Measurements from ENCODE around the gene ALOX15B. TPM values are rescaled to one million over a fixed set of nuclear protein-coding genes. Genes with fewer than 3 reads are reported as not detected.
A peak's percentile ranks its signal among the peaks of the same experiment; 100 is the strongest.

The ALOX15B gene
- total RNA-seq, 1 experiment from 2014 or later: 0.30 TPM

- BruUV-seq (replicated peaks): no TSS peak
- Histone ChIP-seq H3K9me2 (ENCODE audit: insufficient read depth) (no peaks in the 10 kb centered on the region), H2AFZ (ENCODE audit: low read depth, low read length, poor library complexity, severe bottlenecking) (no peak overlapping the region), H4K20me1 (ENCODE audit: insufficient read depth) (no peaks in the 10 kb centered on the region), H3K27me3 (ENCODE audit: insufficient read depth, low read length) (no peaks in the 10 kb centered on the region), H3K79me2 (ENCODE audit: insufficient read depth, low read length) (no peaks in the 10 kb centered on the region), H3K4me2 (ENCODE audit: low read length) (peak overlapping the region; percentile 56), H3K4me3 (replicated peaks in 1 of 2; ENCODE audit: low read depth in 1 of 2, low read length in 2 of 2) (no peak overlapping the region), H3K9ac (ENCODE audit: low read length) (peak overlapping the region; percentile 23; the same call in 1 of the 2 replicates), H3K27ac (ENCODE audit: low read depth, low read length) (no peak overlapping the region), H3K36me3 (ENCODE audit: control insufficient read depth in 1 of 2, insufficient read depth in 2 of 2, low read length in 2 of 2) (no peaks in the 10 kb centered on the region), H3K4me1 (ENCODE audit: control insufficient read depth in 1 of 2, insufficient read depth in 2 of 2, low read length in 2 of 2) (peaks cover 8 to 45% of the 10 kb centered on the region in 2 experiments; a peak in 3 of 4 replicates), H3K9me3 (ENCODE audit: control insufficient read depth in 1 of 2, insufficient read depth in 1 of 2, low read depth in 1 of 2, low read length in 2 of 2) (no peaks in the 10 kb centered on the region)
- TF ChIP-seq TCF7L2 (IDR thresholded peaks at IDR 0.05; ENCODE audit: borderline replicate concordance, extremely low read depth, insufficient read depth, insufficient read length): no peak
- TF ChIP-seq CEBPB (IDR thresholded peaks at IDR 0.05; ENCODE audit: low read depth): no peak
- TF ChIP-seq, protein P1, sequence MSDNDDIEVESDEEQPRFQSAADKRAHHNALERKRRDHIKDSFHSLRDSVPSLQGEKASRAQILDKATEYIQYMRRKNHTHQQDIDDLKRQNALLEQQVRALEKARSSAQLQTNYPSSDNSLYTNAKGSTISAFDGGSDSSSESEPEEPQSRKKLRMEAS (IDR thresholded peaks at IDR 0.05): no peak
- no peak for TF ChIP-seq ELF1 (IDR thresholded peaks at IDR 0.05; ENCODE audit: borderline replicate concordance, low read depth)
- TF ChIP-seq REST (IDR thresholded peaks at IDR 0.05; ENCODE audit: low read depth): no peak
- TF ChIP-seq EZH2 (IDR thresholded peaks at IDR 0.05): no peak
- no peak for TF ChIP-seq SRF (IDR thresholded peaks at IDR 0.05; ENCODE audit: low read depth)
- no peak for TF ChIP-seq FOSL1 (IDR thresholded peaks at IDR 0.05; ENCODE audit: low read depth)
- no peak for TF ChIP-seq EZH2phosphoT487 (IDR thresholded peaks at IDR 0.05; ENCODE audit: borderline replicate concordance)
- TF ChIP-seq POLR2A (IDR thresholded peaks at IDR 0.05; ENCODE audit: borderline replicate concordance, extremely low read depth, insufficient read depth, insufficient read length): no peak
- no peak for TF ChIP-seq ZFX (IDR thresholded peaks at IDR 0.05)
- TF ChIP-seq POLR2AphosphoS5 (IDR thresholded peaks at IDR 0.05; ENCODE audit: low read depth, low read length): no peak
- TF ChIP-seq EGR1 (IDR thresholded peaks at IDR 0.05; ENCODE audit: low read depth): no peak
- ChIA-PET CTCF (interaction anchor here (1.5 to 3.6 kb wide), 2 partner anchors 22 to 37 kb away, joined by 6 to 28 read pairs; no protein-coding TSS in a partner anchor), POLR2A (no interaction called here), RAD21 (ENCODE audit: low non-redundant PET in 1 of 2, low total read pairs in 2 of 2, uncharacterized antibody in 2 of 2, unreplicated experiment in 2 of 2) (no interaction called here)
- no peak for ATAC-seq
- intact Hi-C loops (cut with micrococcal nuclease): no loop called here
- DNase-seq (ENCODE audit: low read depth, low spot score): no peak
These were observed 18.9 kb upstream of the ALOX15B start for GRCh38 chr17:8019665-8020650.

Measured in HCT116 (cell line).